H1 (cell line): ENCODE measurements around the gene NME9. TPM values are rescaled to one million over a fixed set of nuclear protein-coding genes. Genes with fewer than 3 reads are reported as not detected.

Source experiments
- CTCF ChIA-PET: fragments of 300-600 bp; sonication (Branson Sonifier 250); formaldehyde crosslinking; loops from one replicate; lab custom pipeline; 2021; ENCODE audit not compliant: partially characterized antibody; lab: Charles Lee
- POLR2A ChIA-PET: fragments of 300-600 bp; sonication (Branson Sonifier 250); formaldehyde crosslinking; loops from one replicate; lab custom pipeline; 2021; ENCODE audit warnings: inconsistent platforms; ENCODE audit not compliant: partially characterized antibody; lab: Charles Lee
- DNase-seq, 2 experiments: peaks; one replicate each; pipeline versions ENCODE4 v3.0.0 to v3.0.0-alpha.2; 2010 to 2022; ENCODE audit warnings: low spot score in 2 of 2, low read depth in 1 of 2, mixed read lengths in 1 of 2
- FAIRE-seq: peaks from 2 replicates; lab custom pipeline; 2011; peaks lifted over from hg19 to GRCh38; lab: Jason Lieb, UNC
- H2AFZ ChIP-seq: 2 replicates; pipeline ENCODE4 v1.8.1; 2012; ENCODE audit warnings: low read length, inconsistent platforms
- H2AK5ac ChIP-seq: 2 replicates; pipeline ENCODE4 v1.6.1; 2013; ENCODE audit warnings: low read depth, low read length
- H2BK120ac ChIP-seq: replicated peaks from 2 replicates; pipeline ENCODE3; 2013; ENCODE audit warnings: low read depth, low read length, inconsistent platforms
- H2BK12ac ChIP-seq: 2 replicates; pipeline ENCODE4 v1.6.1; 2013; ENCODE audit warnings: low read depth, low read length
- H2BK15ac ChIP-seq: 2 replicates; pipeline ENCODE4 v1.6.1; 2013; ENCODE audit warnings: low read length
- H2BK20ac ChIP-seq: 2 replicates; pipeline ENCODE4 v1.6.1; 2013; ENCODE audit warnings: low read length
- H2BK5ac ChIP-seq: 2 replicates; pipeline ENCODE4 v1.6.1; 2013; ENCODE audit warnings: low read depth, low read length
- H3K14ac ChIP-seq: 2 replicates; pipeline ENCODE4 v1.6.1; 2013; ENCODE audit warnings: inconsistent platforms; ENCODE audit not compliant: insufficient read length
- H3K18ac ChIP-seq: 2 replicates; pipeline ENCODE4 v1.6.1; 2013; ENCODE audit warnings: low read length; ENCODE audit errors: extremely low read depth
- H3K23ac ChIP-seq: 2 replicates; pipeline ENCODE4 v1.6.1; 2013; ENCODE audit warnings: inconsistent platforms; ENCODE audit not compliant: insufficient read length
- H3K23me2 ChIP-seq: 2 replicates; pipeline ENCODE4 v1.6.1; 2013; ENCODE audit warnings: low read depth, low read length
- H3K27ac ChIP-seq: 2 replicates; pipeline ENCODE4 v1.6.1; 2011; ENCODE audit warnings: low read depth, low read length, inconsistent platforms
- H3K27me3 ChIP-seq, 4 experiments: replicated peaks in 1 of 4; 1 replicate in 1 of 4; 2 replicates in 3 of 4; pipeline versions ENCODE4 v1.6.1 to v1.8.1; 2011 to 2013; ENCODE audit warnings: low read length in 3 of 4, mild to moderate bottlenecking in 3 of 4, inconsistent platforms in 2 of 4, mixed read lengths in 2 of 4, moderate library complexity in 1 of 4; ENCODE audit not compliant: control insufficient read depth in 3 of 4, insufficient read depth in 3 of 4; ENCODE audit errors: extremely low read depth in 1 of 4
- H3K36me3 ChIP-seq, 4 experiments: 2 replicates each; pipeline versions ENCODE4 v1.6.1 to v1.8.1; 2011 to 2013; ENCODE audit warnings: mild to moderate bottlenecking in 4 of 4, low read length in 3 of 4, moderate library complexity in 2 of 4, control low read depth in 1 of 4, inconsistent platforms in 1 of 4; ENCODE audit not compliant: insufficient read depth in 4 of 4, control insufficient read depth in 2 of 4
- H3K4ac ChIP-seq: replicated peaks from 2 replicates; pipeline ENCODE3; 2013; ENCODE audit warnings: low read length, low read depth, mixed read lengths, inconsistent platforms; ENCODE audit not compliant: insufficient read length
- H3K4me1 ChIP-seq, 4 experiments: replicated peaks in 1 of 4; 1 replicate in 1 of 4; 2 replicates in 3 of 4; pipeline versions ENCODE4 v1.6.1 to v1.8.1; 2011 to 2013; ENCODE audit warnings: low read length in 3 of 4, inconsistent platforms in 2 of 4, mixed read lengths in 1 of 4; ENCODE audit not compliant: insufficient read depth in 4 of 4, control insufficient read depth in 3 of 4
- H3K4me2 ChIP-seq, 2 experiments: 2 replicates each; pipeline versions ENCODE4 v1.6.1 to v1.8.1; 2011 to 2013; ENCODE audit warnings: low read depth in 2 of 2, low read length in 2 of 2, control low read depth in 1 of 2, inconsistent platforms in 1 of 2, mild to moderate bottlenecking in 1 of 2; ENCODE audit not compliant: insufficient read depth in 1 of 2
- H3K4me3 ChIP-seq, 4 experiments: fragments of 200-600, 300-600 bp in 1 of 4; sonication (generic), shearing (Covaris generic), sonication (Bioruptor Twin) in 1 of 4; 2 replicates each; pipeline versions ENCODE4 v1.5.1 to v1.8.1; 2011 to 2016; ENCODE audit warnings: low read length in 4 of 4, low read depth in 3 of 4, control low read depth in 2 of 4, inconsistent platforms in 2 of 4, mild to moderate bottlenecking in 2 of 4, mixed read lengths in 1 of 4, moderate library complexity in 1 of 4; ENCODE audit not compliant: insufficient read depth in 2 of 4; ENCODE audit errors: extremely low read depth in 1 of 4
- H3K56ac ChIP-seq: replicated peaks from 2 replicates; pipeline ENCODE3; 2013; ENCODE audit warnings: low read depth, mild to moderate bottlenecking, mixed read lengths, low read length, inconsistent platforms; ENCODE audit not compliant: insufficient read length
- H3K79me1 ChIP-seq: 2 replicates; pipeline ENCODE4 v1.6.1; 2013; ENCODE audit warnings: low read depth, low read length, control low read depth
- H3K79me2 ChIP-seq, 2 experiments: 2 replicates each; pipeline versions ENCODE4 v1.6.1 to v1.8.1; 2012 to 2013; ENCODE audit warnings: low read length in 2 of 2, mild to moderate bottlenecking in 2 of 2, inconsistent platforms in 1 of 2; ENCODE audit not compliant: insufficient read depth in 2 of 2, control insufficient read depth in 1 of 2
- H3K9ac ChIP-seq, 4 experiments: replicated peaks in 1 of 4; 1 replicate in 1 of 4; 2 replicates in 3 of 4; pipeline versions ENCODE4 v1.6.1 to v1.8.1; 2011 to 2013; ENCODE audit warnings: low read depth in 3 of 4, low read length in 3 of 4, control low read depth in 2 of 4, mild to moderate bottlenecking in 2 of 4, moderate library complexity in 2 of 4, inconsistent platforms in 1 of 4; ENCODE audit errors: extremely low read depth in 1 of 4
- H3K9me3 ChIP-seq, 2 experiments: 2 replicates each; pipeline versions ENCODE4 v1.6.1 to v1.8.1; 2012 to 2013; ENCODE audit warnings: mild to moderate bottlenecking in 2 of 2, moderate library complexity in 2 of 2, control low read depth in 1 of 2, inconsistent platforms in 1 of 2, low read depth in 1 of 2, low read length in 1 of 2, mixed read lengths in 1 of 2; ENCODE audit not compliant: insufficient read depth in 2 of 2
- H4K20me1 ChIP-seq, 2 experiments: replicated peaks in 1 of 2; 2 replicates each; pipeline versions ENCODE3 to v1.8.1; 2011 to 2013; ENCODE audit warnings: inconsistent platforms in 2 of 2, low read length in 2 of 2, mild to moderate bottlenecking in 1 of 2; ENCODE audit not compliant: insufficient read depth in 2 of 2, control insufficient read depth in 1 of 2
- H4K5ac ChIP-seq: 2 replicates; pipeline ENCODE4 v1.6.1; 2013; ENCODE audit warnings: low read length, low read depth, mixed read lengths, inconsistent platforms; ENCODE audit not compliant: insufficient read length
- H4K8ac ChIP-seq: 2 replicates; pipeline ENCODE4 v1.8.0; 2013; ENCODE audit warnings: mild to moderate bottlenecking, moderate library complexity, low read length, inconsistent platforms; ENCODE audit not compliant: insufficient read depth; ENCODE audit errors: extremely low read depth
- H4K91ac ChIP-seq: replicated peaks from 2 replicates; pipeline ENCODE3; 2013; ENCODE audit warnings: low read length, mixed read lengths, inconsistent platforms; ENCODE audit not compliant: insufficient read length
- TAF1 ChIP-seq: IDR thresholded peaks from 2 replicates; pipeline ENCODE4 v1.6.1; 2011; ENCODE audit warnings: mild to moderate bottlenecking, low read depth, low read length
- TAF7 ChIP-seq: optimal IDR thresholded peaks from 2 replicates; pipeline ENCODE3; 2011; ENCODE audit warnings: low read depth, mild to moderate bottlenecking, inconsistent platforms, low read length, moderate library complexity, borderline replicate concordance
- WGBS, 2 experiments: shearing (Covaris generic) in 1 of 2; methylation state at CpG; one replicate each; pipeline versions ENCODE4 v1.1.6 to v1.1.7; 2013 to 2015; ENCODE audit warnings: low lambda C conversion rate in 2 of 2, mixed read lengths in 2 of 2, inconsistent platforms in 1 of 2, low coverage in 1 of 2, missing lambda C conversion rate in 1 of 2; ENCODE audit not compliant: insufficient replicate concordance in 2 of 2, insufficient coverage in 1 of 2, insufficient read length in 1 of 2; ENCODE audit errors: extremely low coverage in 1 of 2, missing lambda C conversion rate in 1 of 2; 5-methylcytosine and 5-hydroxymethylcytosine counted together
- polyA plus RNA-seq, 7 experiments: library from polyadenylated mRNA; depleted of rRNA in 3 of 7; stranded (reverse) in 5 of 7; unstranded in 2 of 7; fragments of >200 nt in 5 of 7; fragments of 200-250 nt in 2 of 7; gene quantifications; 1 replicate in 5 of 7; 2 replicates in 1 of 7; 4 replicates in 1 of 7; pipeline versions ENCODE4 v1.2.1 to v1.2.3, GENCODE V29; 2011 to 2013; ENCODE audit warnings: missing spikeins in 2 of 7, mixed read lengths in 2 of 7
- total RNA-seq: library from RNA; stranded (reverse); fragmentation: NEBNext Ultra II Directional; extraction: Animal tissue kit (Norgen Biotek cat#: 25700); gene quantifications from 2 replicates; pipeline ENCODE4 v1.2.1, GENCODE V29; 2021

Gene NME9
- total and polyA plus RNA-seq, 2 of the 8 experiments (the other 6 are each of a cell fraction or from before 2014, with no cell fraction given), result 0.11 TPM; not detected in 1

DNA sequence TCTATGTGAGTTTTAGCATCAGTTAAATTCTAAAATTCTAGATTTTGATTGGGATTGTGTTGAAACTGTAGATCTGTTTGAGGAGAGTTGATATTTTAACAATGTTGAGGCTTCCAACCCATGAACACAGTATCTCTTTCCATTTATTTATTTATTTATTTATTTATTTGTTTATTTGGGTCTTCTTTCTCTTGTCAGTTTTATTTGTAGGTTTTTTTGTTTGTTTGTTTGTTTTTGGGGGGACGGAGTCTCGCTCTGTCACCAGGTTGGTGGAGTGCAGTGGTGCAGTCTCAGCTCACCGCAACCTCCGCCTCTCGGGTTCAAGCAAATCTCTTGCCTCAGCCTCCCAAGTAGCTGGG is 44.1 kb upstream of the NME9 start:
- no peak overlapping the region for H3K9ac ChIP-seq
- no peaks in the 10 kb centered on the region for H3K27me3 ChIP-seq
- H3K23me2 ChIP-seq, result no peaks in the 10 kb centered on the region
- H3K36me3 ChIP-seq, result no peaks in the 10 kb centered on the region
- no peak for TF ChIP-seq TAF1
- TF ChIP-seq TAF7, result no peak
- H2AFZ ChIP-seq, result no peak overlapping the region
- H3K4ac ChIP-seq, result no peak overlapping the region
- H3K79me1 ChIP-seq, result no peaks in the 10 kb centered on the region
- no peak overlapping the region for H2BK20ac ChIP-seq
- H3K4me3 ChIP-seq, result no peak overlapping the region
- no peaks in the 10 kb centered on the region for H3K9me3 ChIP-seq
- FAIRE-seq, result no peak
- no peaks in the 10 kb centered on the region for H3K79me2 ChIP-seq
- H3K18ac ChIP-seq, result no peak overlapping the region
- no peak overlapping the region for H3K23ac ChIP-seq
- DNase-seq, result no peak
- H4K20me1 ChIP-seq, result no peaks in the 10 kb centered on the region
- H4K5ac ChIP-seq, result no peak overlapping the region
- H3K4me2 ChIP-seq, result no peak overlapping the region
- no peak overlapping the region for H2BK5ac ChIP-seq
- no peak overlapping the region for H2AK5ac ChIP-seq
- no peak overlapping the region for H4K8ac ChIP-seq
- H2BK15ac ChIP-seq, result no peak overlapping the region
- H3K4me1 ChIP-seq, result no peaks in the 10 kb centered on the region
- no peak overlapping the region for H3K56ac ChIP-seq
- no peak overlapping the region for H4K91ac ChIP-seq
- WGBS, 2 experiments, result 97% methylated on average over 5 of the region's 5 CpGs; no CpG with 5 or more reads in 1 of the 2 experiments
- CTCF ChIA-PET, result interaction anchor here (0.6 kb wide), 1 partner anchor 361 kb away, joined by 3 read pairs; no protein-coding TSS in a partner anchor
- H2BK12ac ChIP-seq, result no peak overlapping the region
- no peak overlapping the region for H2BK120ac ChIP-seq
- H3K27ac ChIP-seq, result no peak overlapping the region
- no peak overlapping the region for H3K14ac ChIP-seq
- POLR2A ChIA-PET, result no interaction called here
